DOHH2 (cell line): ENCODE results near the gene RASL10A.

ENCODE experiments used
- H3F3A ChIP-seq: fragments of 200-600 bp; sonication (generic), shearing (Covaris generic); 2 replicates; pipeline ENCODE4 v1.6.0; 2016; ENCODE audit warnings: antibody characterized with exemption, mild to moderate bottlenecking; ENCODE audit not compliant: control insufficient read depth, insufficient read depth
- H3K27ac ChIP-seq: fragments of 200-600 bp; sonication (generic); 2 replicates; pipeline ENCODE4 v1.5.1; 2014; ENCODE audit warnings: low read depth, mild to moderate bottlenecking, low read length, moderate library complexity
- H3K27me3 ChIP-seq: fragments of 200-600 bp; sonication (generic); 2 replicates; pipeline ENCODE4 v1.6.1; 2014; ENCODE audit warnings: mild to moderate bottlenecking, low read length, mixed read lengths; ENCODE audit not compliant: control insufficient read depth
- H3K36me3 ChIP-seq: fragments of 200-600 bp; sonication (generic); 2 replicates; pipeline ENCODE4 v1.6.1; 2014; ENCODE audit warnings: mild to moderate bottlenecking, low read length, moderate library complexity, mixed read lengths; ENCODE audit not compliant: control insufficient read depth
- H3K4me1 ChIP-seq: fragments of 200-600 bp; sonication (generic); 2 replicates; pipeline ENCODE4 v1.6.1; 2014; ENCODE audit warnings: mild to moderate bottlenecking, low read length, mixed read lengths; ENCODE audit not compliant: control insufficient read depth
- H3K4me2 ChIP-seq: fragments of 200-600 bp; sonication (generic); 2 replicates; pipeline ENCODE4 v1.6.0; 2014; ENCODE audit warnings: mild to moderate bottlenecking, low read length, moderate library complexity
- H3K4me3 ChIP-seq: fragments of 200-600 bp; sonication (generic); 2 replicates; pipeline ENCODE4 v1.5.1; 2014; ENCODE audit warnings: mild to moderate bottlenecking, low read length, mixed read lengths
- H3K79me2 ChIP-seq: fragments of 200-600 bp; sonication (generic); 2 replicates; pipeline ENCODE4 v1.6.1; 2014; ENCODE audit warnings: mild to moderate bottlenecking, low read length, mixed read lengths; ENCODE audit not compliant: control insufficient read depth
- H3K9me2 ChIP-seq: fragments of 200-600 bp; sonication (generic); replicated peaks from 2 replicates; pipeline ENCODE4 v1.6.1; 2014; ENCODE audit warnings: mild to moderate bottlenecking, low read length, mixed read lengths; ENCODE audit not compliant: control insufficient read depth
- H3K9me3 ChIP-seq: fragments of 200-600 bp; sonication (generic); 2 replicates; pipeline ENCODE4 v1.6.1; 2014; ENCODE audit warnings: antibody characterized with exemption, low read length, mixed read lengths; ENCODE audit not compliant: control insufficient read depth, insufficient read depth
- H4K20me1 ChIP-seq: fragments of 200-600 bp; sonication (generic); 2 replicates; pipeline ENCODE4 v1.6.0; 2014; ENCODE audit warnings: low read depth, mild to moderate bottlenecking, antibody characterized with exemption, low read length, moderate library complexity; ENCODE audit not compliant: control insufficient read depth, insufficient read depth
- CTCF ChIP-seq: fragments of 200-600 bp; sonication (generic); IDR thresholded peaks from one replicate; pipeline ENCODE4 v1.5.1; 2014; ENCODE audit warnings: antibody characterized with exemption, mild to moderate bottlenecking, low read depth, low read length; ENCODE audit not compliant: poor library complexity, severe bottlenecking
- EZH2phosphoT487 ChIP-seq: fragments of 200-600 bp; sonication (generic); IDR thresholded peaks from 2 replicates; pipeline ENCODE4 v1.6.1; 2017; ENCODE audit warnings: borderline replicate concordance, mild to moderate bottlenecking, antibody characterized with exemption, low read length, moderate library complexity, mixed read lengths

Gene RASL10A

GRCh38 chr22:29335656-29336055 is 20.2 kb upstream of the RASL10A start:
- H3K36me3 ChIP-seq: peaks cover 91% of the 10 kb centered on the region
- H3K4me2 ChIP-seq: no peak overlapping the region

GRCh38 chr22:29334696-29335344 is 19.3 kb upstream of the RASL10A start:
- no peaks in the 10 kb centered on the region for H3K9me3 ChIP-seq
- no peaks in the 10 kb centered on the region for H3K4me1 ChIP-seq
- no peaks in the 10 kb centered on the region for H3K27me3 ChIP-seq
- no peak overlapping the region for H3K27ac ChIP-seq
- H3K36me3 ChIP-seq: peaks cover 86% of the 10 kb centered on the region
- H3K9me2 ChIP-seq: no peaks in the 10 kb centered on the region
- TF ChIP-seq CTCF: no peak
- no peak for TF ChIP-seq EZH2phosphoT487
- H3K4me3 ChIP-seq: no peak overlapping the region
- H4K20me1 ChIP-seq: no peaks in the 10 kb centered on the region
- H3F3A ChIP-seq: no peaks in the 10 kb centered on the region
- H3K79me2 ChIP-seq: no peaks in the 10 kb centered on the region
- H3K4me2 ChIP-seq: no peak overlapping the region

More at GRCh38 chr22:29335656-29336055, 20.2 kb upstream of the RASL10A start:
- Histone ChIP-seq H3K4me1 (no peaks in the 10 kb centered on the region), H3K27me3 (no peaks in the 10 kb centered on the region), H3K79me2 (no peaks in the 10 kb centered on the region), H3K27ac (no peak overlapping the region), H3K4me3 (no peak overlapping the region), H3F3A (no peaks in the 10 kb centered on the region), H3K9me3 (no peaks in the 10 kb centered on the region), H4K20me1 (no peaks in the 10 kb centered on the region), H3K9me2 (no peaks in the 10 kb centered on the region)
- TF ChIP-seq EZH2phosphoT487: no peak
- no peak for TF ChIP-seq CTCF

- no peak overlapping the region for H3K4me3 ChIP-seq
- no peak overlapping the region for H3K4me2 ChIP-seq
- TF ChIP-seq EZH2phosphoT487 (no peak), CTCF (no peak)
- H3K36me3 ChIP-seq: peaks cover 87% of the 10 kb centered on the region
- no peaks in the 10 kb centered on the region for H3K4me1 ChIP-seq
- no peaks in the 10 kb centered on the region for H3F3A ChIP-seq
- H3K27me3 ChIP-seq: no peaks in the 10 kb centered on the region
- no peaks in the 10 kb centered on the region for H4K20me1 ChIP-seq
- H3K27ac ChIP-seq: no peak overlapping the region
- H3K9me2 ChIP-seq: no peaks in the 10 kb centered on the region
- H3K9me3 ChIP-seq: no peaks in the 10 kb centered on the region
- no peaks in the 10 kb centered on the region for H3K79me2 ChIP-seq
These were observed 18.7 kb upstream of the RASL10A start for GRCh38 chr22:29334148-29334547.
